Measurements from ENCODE around the gene MEF2D.

Gene MEF2D

DNA sequence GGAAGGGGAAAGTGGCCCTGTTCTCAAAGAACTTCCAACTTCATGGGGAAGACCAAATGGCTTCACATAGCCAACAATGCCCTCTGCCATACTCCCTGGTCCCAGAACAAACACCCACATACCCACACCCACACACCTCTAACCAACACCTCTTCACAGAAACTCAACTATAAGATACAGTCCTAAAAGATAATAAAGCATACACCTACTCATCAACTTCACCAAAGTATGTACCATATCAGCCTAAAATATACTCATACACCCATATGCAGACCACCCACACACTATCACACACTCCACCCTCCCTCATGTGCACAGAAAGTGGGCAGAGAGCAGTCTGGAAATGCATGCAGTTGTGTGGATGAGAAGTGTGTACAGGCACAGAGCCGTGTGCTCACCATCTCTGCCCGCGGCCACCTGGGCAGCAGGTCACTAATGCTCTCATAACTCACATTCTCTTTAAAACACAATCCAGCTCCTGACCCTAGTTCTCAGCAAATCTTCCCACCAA, 44.1 kb upstream of the MEF2D start:
- TF ChIP-seq, protein P1, sequence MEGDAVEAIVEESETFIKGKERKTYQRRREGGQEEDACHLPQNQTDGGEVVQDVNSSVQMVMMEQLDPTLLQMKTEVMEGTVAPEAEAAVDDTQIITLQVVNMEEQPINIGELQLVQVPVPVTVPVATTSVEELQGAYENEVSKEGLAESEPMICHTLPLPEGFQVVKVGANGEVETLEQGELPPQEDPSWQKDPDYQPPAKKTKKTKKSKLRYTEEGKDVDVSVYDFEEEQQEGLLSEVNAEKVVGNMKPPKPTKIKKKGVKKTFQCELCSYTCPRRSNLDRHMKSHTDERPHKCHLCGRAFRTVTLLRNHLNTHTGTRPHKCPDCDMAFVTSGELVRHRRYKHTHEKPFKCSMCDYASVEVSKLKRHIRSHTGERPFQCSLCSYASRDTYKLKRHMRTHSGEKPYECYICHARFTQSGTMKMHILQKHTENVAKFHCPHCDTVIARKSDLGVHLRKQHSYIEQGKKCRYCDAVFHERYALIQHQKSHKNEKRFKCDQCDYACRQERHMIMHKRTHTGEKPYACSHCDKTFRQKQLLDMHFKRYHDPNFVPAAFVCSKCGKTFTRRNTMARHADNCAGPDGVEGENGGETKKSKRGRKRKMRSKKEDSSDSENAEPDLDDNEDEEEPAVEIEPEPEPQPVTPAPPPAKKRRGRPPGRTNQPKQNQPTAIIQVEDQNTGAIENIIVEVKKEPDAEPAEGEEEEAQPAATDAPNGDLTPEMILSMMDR (conservative IDR thresholded peaks at IDR 0.05; ENCODE audit: low read depth, low read length) = no peak
- no peak overlapping the region for H3K4me3 ChIP-seq (ENCODE audit: low read depth, low read length)
- DNase-seq (ENCODE audit: low read depth) = no peak

GRCh38 chr1:156543066-156543465, 42.5 kb upstream of the MEF2D start:
- H3K4me3 ChIP-seq (ENCODE audit: low read depth, low read length) = no peak overlapping the region
- no peak for DNase-seq (ENCODE audit: low read depth)
- TF ChIP-seq, protein P1 (conservative IDR thresholded peaks at IDR 0.05; ENCODE audit: low read depth, low read length) = no peak

DNA sequence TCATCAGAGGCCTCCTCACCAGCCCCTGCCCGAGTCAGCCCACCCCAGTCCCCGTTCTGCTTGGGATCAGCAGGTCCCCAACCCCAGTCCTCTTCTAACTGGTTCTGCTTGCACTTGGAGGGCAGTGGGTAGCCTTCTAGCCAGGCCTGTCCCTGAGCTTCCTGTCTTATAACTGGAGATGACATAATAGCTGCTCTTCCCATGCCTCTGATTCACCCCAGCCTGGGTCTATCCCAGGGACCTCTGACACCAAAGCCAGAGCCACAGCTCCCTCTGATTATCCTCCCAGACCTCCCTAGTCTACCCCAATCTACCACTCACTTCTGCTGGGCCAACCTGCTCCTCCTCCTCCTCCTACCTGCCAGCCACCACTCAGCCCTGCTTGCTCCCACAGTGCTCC, 40.4 kb upstream of the MEF2D start:
- no peak for DNase-seq (ENCODE audit: low read depth)
- no peak overlapping the region for H3K4me3 ChIP-seq (ENCODE audit: low read depth, low read length)
- TF ChIP-seq, protein P1 (conservative IDR thresholded peaks at IDR 0.05; ENCODE audit: low read depth, low read length) = no peak

- TF ChIP-seq, protein P1 (conservative IDR thresholded peaks at IDR 0.05; ENCODE audit: low read depth, low read length) = no peak
- no peak for DNase-seq (ENCODE audit: low read depth)
- H3K4me3 ChIP-seq (ENCODE audit: low read depth, low read length) = no peak overlapping the region
Measured at GRCh38 chr1:156539818-156540355, 39.3 kb upstream of the MEF2D start.

DNA sequence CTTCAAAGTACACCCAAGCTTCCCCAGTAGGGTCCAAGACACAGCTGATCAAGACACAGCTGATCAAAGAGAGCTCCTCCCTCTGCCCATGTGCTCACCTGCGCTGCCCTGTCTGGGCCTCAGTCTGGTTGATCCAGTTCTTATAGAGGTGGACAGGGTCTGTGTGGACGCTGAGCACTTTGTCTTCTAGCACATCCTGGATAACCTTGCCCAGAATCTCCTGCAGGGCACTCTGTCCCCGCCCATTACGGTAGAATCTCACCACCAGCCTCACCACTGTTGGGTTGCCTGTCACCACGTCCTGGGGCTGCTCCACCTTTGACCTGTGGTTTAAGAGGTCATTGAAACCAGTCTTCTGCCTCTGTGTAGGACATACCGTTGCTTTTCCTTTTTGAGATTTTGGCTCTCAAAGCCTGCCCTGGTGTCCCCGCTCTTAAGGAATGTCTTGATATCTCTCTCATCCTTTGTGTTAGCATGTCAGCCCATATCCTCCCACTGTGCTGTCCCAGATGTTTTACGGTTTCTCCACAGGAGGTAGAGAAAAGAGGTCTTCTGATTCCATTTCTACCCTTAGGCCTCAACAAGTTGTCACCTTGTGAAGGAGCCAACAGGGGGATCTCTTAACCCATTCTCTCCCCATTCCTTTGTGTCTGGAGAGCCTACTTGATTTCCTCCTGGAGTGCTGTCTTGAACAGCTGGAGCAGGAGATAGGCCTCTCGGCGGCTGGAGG, 38.3 kb upstream of the MEF2D start:
- TF ChIP-seq, protein P1 (conservative IDR thresholded peaks at IDR 0.05; ENCODE audit: low read depth, low read length) = no peak
- H3K4me3 ChIP-seq (ENCODE audit: low read depth, low read length) = no peak overlapping the region
- DNase-seq (ENCODE audit: low read depth) = no peak

GRCh38 chr1:156537027-156537426, 36.5 kb upstream of the MEF2D start:
- no peak for DNase-seq (ENCODE audit: low read depth)
- TF ChIP-seq, protein P1 (conservative IDR thresholded peaks at IDR 0.05; ENCODE audit: low read depth, low read length) = no peak

More at GRCh38 chr1:156537027-156537426, 36.5 kb upstream of the MEF2D start:
- H3K4me3 ChIP-seq (ENCODE audit: low read depth, low read length) = no peak overlapping the region

All from choroid plexus epithelial cell (primary cell).